Thyroid gland (tissue), 4 donors: Measurements from ENCODE around the gene ADGRG6.

Source experiments
- POLR2A ChIP-seq, 2 donors: fragments of 450-650 bp; IDR thresholded peaks; one replicate each; pipeline ENCODE4 v1.6.1; 2017; ENCODE audit warnings: antibody characterized with exemption in 2 of 2, mild to moderate bottlenecking in 2 of 2, moderate library complexity in 1 of 2
- TF ChIP-seq, protein P1 (sequence below), 6 experiments: fragments of 200-600 bp in 3 of 6; fragments of 450-650 bp in 3 of 6; sonication (generic) in 3 of 6; IDR thresholded peaks; one replicate each; pipeline ENCODE4 v1.5.1; 2016 to 2019; ENCODE audit warnings: antibody characterized with exemption in 6 of 6, mild to moderate bottlenecking in 2 of 6, inconsistent platforms in 1 of 6, moderate library complexity in 1 of 6

DNA sequence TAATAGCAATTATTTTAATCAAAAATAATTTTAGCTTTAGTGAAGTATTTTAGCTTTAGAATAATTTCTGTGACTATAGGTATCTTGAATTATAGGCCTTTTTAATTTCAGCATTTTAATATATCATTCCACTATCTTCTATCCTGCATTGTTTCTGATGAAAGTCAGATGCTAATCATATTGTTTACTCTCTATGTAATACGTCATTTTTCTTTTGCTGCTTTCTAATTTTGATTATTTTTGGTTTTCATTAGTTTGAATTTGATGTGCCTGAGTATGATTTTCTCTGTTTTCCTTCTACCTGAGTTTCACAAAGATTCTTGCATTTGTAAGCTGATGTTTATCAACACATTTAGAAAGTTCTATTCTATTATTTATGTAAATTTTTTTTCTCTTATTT is 17.4 kb upstream of the ADGRG6 start:
- TF ChIP-seq, protein P1, sequence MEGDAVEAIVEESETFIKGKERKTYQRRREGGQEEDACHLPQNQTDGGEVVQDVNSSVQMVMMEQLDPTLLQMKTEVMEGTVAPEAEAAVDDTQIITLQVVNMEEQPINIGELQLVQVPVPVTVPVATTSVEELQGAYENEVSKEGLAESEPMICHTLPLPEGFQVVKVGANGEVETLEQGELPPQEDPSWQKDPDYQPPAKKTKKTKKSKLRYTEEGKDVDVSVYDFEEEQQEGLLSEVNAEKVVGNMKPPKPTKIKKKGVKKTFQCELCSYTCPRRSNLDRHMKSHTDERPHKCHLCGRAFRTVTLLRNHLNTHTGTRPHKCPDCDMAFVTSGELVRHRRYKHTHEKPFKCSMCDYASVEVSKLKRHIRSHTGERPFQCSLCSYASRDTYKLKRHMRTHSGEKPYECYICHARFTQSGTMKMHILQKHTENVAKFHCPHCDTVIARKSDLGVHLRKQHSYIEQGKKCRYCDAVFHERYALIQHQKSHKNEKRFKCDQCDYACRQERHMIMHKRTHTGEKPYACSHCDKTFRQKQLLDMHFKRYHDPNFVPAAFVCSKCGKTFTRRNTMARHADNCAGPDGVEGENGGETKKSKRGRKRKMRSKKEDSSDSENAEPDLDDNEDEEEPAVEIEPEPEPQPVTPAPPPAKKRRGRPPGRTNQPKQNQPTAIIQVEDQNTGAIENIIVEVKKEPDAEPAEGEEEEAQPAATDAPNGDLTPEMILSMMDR (IDR thresholded peaks at IDR 0.05), result no peak
- no peak for TF ChIP-seq POLR2A (IDR thresholded peaks at IDR 0.05)
